GM12801 (cell line): Measurements from ENCODE around the gene BBS7.

ENCODE experiments used
- TF ChIP-seq, protein P1 (sequence below): IDR thresholded peaks from one replicate; pipeline ENCODE4 v1.5.1; 2011; ENCODE audit warnings: control low read depth; ENCODE audit not compliant: insufficient read length; ENCODE audit errors: extremely low read depth

BBS7 gene

DNA sequence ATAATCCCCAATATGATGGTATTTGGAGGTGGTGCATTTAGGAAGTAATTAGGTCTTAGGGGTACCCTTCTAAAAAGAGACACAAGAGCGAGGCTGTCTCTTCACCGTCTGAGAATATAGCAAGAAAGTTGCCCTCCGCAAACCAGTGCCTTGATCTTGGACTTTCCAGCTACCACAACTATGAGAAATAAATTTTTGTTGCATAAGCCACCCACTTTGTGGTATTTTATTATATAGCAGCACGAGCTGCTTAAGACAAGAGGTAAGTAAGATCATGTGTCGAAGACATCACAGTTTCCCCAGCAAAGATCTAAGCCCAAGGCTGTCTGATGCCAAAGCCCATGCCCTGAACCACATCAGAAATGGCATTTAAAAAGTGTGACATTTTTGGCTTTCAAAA is 78.8 kb downstream of the BBS7 start:
- TF ChIP-seq, protein P1, sequence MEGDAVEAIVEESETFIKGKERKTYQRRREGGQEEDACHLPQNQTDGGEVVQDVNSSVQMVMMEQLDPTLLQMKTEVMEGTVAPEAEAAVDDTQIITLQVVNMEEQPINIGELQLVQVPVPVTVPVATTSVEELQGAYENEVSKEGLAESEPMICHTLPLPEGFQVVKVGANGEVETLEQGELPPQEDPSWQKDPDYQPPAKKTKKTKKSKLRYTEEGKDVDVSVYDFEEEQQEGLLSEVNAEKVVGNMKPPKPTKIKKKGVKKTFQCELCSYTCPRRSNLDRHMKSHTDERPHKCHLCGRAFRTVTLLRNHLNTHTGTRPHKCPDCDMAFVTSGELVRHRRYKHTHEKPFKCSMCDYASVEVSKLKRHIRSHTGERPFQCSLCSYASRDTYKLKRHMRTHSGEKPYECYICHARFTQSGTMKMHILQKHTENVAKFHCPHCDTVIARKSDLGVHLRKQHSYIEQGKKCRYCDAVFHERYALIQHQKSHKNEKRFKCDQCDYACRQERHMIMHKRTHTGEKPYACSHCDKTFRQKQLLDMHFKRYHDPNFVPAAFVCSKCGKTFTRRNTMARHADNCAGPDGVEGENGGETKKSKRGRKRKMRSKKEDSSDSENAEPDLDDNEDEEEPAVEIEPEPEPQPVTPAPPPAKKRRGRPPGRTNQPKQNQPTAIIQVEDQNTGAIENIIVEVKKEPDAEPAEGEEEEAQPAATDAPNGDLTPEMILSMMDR: no peak

DNA sequence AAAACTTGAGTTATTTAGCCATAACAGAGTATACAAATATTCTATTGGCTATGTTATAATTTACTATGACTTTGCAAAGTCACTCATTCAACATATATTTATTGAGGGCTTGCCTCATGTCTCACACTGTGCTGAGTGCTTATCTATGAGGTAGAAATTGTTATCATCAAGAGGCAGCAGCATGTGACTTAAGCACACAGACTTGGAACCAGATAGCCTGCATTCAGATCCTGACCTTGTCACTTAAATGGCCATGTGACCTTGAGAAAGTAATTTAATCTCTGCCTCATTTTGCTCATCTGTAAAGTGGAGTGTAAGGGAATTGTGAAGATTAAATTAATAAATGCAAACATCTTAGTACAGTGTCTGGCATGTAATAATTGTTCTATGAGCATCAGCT is 79.3 kb downstream of the BBS7 start:
- TF ChIP-seq, protein P1: no peak

DNA sequence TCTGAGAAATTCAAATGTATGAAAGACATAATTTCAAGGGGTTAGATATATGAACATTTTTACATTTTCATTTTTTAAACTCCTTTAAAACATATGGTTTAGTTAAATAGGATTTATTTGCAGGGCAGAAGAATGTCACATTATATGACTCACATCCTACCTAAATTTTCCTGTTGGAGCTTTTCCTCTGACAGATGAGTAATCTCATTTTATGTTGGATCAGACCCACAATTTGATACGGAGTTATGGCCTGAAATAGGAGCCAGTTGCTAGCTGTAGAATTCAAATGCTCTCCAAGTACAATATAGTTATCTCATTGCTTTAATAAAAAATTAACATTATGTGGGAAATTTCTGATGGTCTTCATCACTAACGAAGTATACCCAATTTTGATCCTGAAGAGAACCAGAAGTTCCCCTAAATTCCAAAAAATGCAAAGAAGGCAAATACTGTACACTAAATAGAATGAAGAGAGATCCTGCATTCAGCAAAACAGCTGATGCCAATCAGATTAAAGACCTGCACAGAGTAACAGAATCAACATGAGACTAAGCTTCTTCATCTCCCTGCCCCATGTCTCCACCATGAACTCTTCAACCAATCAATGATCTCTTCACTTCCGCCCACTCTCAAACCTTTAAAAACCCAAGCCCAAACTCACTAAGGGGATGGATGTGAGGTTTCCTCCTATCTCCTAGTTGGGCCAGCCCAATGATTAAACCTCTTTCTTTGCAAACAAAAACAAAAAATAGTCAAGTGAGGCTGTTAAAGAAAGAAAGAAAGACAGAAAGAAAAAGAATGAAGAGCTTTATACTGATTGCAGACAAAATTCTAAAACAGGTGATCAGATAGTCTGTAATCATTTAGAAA is 80.1 kb downstream of the BBS7 start:
- TF ChIP-seq, protein P1: no peak

DNA sequence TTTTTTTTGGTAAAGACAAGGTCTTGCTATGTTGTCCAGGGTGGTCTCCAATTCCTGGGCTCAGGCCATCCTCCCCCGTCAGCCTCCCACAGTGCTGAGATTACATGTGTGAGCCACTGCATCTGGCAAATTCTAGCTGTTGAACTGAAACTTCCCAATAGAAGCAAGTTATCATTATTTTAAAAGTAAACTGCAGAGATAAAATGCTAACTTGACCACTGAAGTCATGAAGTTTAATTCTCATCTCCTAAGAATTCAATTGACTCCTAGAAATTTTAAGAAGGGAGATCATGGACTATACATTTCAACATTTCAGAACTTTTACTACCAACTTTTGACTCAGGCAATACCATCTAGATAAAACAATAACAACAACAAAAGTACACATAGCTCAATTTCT is 80.8 kb downstream of the BBS7 start:
- TF ChIP-seq, protein P1: no peak

DNA sequence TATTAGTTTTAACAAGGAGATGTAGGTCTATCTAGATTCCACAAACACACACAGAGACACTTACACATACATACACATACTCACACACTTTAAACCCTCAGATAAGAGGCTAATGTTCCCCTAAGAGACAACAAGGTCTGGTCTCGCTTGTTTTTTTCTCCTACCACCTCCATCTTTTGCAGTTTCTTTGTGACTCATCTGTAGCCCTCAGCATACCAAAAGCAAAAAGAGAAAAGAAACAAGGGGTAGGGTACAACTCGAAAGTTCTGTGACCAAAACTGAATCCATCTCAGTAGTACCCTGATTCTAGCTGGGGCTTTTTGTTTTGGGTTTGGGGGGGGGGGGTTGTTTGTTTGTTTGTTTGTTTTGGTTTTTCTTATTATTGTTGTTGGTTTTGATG is 81.4 kb downstream of the BBS7 start:
- TF ChIP-seq, protein P1: no peak

DNA sequence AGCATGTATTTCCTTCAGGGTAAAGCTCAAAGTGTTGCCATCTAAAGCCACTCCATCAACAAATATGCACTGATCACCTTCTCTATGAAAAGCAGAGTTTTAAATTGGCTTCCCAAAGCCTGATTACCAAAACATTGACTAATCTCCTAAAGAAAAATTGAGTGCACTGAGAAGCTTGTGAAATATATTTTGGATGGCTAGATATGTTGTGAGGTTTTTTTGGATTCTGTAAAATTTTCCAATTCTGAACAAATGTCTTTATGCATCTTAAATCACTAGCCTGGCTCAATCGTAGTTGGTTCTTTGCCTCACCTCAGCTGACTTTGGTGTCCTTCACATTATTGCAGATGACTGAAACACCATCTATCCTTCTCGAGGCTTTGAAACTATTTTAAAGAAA is 84.1 kb downstream of the BBS7 start:
- TF ChIP-seq, protein P1: no peak

DNA sequence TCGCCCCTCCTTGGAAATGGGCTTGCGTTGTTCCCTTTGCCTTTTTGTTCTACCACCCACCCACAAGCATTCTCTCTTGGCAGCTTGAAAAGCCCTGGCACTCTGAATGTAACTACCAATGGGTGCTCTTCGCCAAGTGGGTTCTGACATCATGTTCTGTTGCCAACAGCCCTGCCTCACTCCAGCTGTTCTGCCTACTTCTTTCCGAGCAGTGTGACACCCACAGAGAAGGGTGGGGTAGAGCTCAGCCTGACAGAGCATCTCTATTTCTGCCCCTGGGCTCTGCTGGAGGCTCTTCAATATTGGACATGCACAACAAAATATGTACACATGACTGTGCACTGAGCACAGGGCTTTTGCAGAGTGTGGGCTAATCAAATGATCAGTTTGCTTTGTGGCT is 84.8 kb downstream of the BBS7 start:
- TF ChIP-seq, protein P1: no peak

DNA sequence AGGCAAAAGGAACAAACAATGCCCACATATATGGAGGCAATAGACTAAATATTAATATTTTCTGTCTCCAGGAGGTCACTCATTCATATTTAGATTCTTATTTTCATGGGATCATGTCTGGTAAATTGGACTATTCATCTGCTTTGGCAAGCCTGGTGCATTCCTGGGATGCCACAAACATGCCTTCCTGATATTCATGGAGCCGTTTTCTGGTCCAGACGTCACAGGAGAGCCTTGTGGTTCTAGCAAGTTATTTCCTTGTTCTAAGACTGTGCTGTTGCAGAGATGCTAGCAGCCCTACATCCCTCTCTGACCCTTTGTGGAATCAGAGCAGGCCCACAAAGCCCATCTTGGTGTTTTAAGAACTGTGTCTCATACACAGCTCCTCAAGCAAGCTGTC is 85.3 kb downstream of the BBS7 start:
- TF ChIP-seq, protein P1: no peak
